Osteoblast (primary cell): Measurements from ENCODE around the gene BAZ1B. TPM values are rescaled to one million over a fixed set of nuclear protein-coding genes. Genes with fewer than 3 reads are reported as not detected.

Experiments
- DNase-seq: peaks from one replicate; pipeline ENCODE4 v3.0.0; 2011; ENCODE audit warnings: low spot score, mixed read lengths; ENCODE audit not compliant: insufficient read length; ENCODE audit errors: missing footprints
- H2AFZ ChIP-seq: 2 replicates; pipeline ENCODE4 v1.6.0; 2011; ENCODE audit warnings: mild to moderate bottlenecking, low read length
- H3K27ac ChIP-seq: 2 replicates; pipeline ENCODE4 v1.5.1; 2011; ENCODE audit warnings: mild to moderate bottlenecking, low read depth, low read length, moderate library complexity
- H3K27me3 ChIP-seq: 2 replicates; pipeline ENCODE4 v1.6.0; 2012; ENCODE audit warnings: mild to moderate bottlenecking, control low read depth, inconsistent platforms, low read length, moderate library complexity; ENCODE audit not compliant: insufficient read depth
- H3K36me3 ChIP-seq: 2 replicates; pipeline ENCODE4 v1.5.1; 2011; ENCODE audit warnings: mild to moderate bottlenecking, low read length, control low read depth, moderate library complexity; ENCODE audit not compliant: insufficient read depth
- H3K4me1 ChIP-seq: 2 replicates; pipeline ENCODE4 v1.5.1; 2011; ENCODE audit warnings: mild to moderate bottlenecking, low read length, control low read depth, moderate library complexity; ENCODE audit not compliant: insufficient read depth
- H3K4me2 ChIP-seq: 2 replicates; pipeline ENCODE4 v1.6.0; 2011; ENCODE audit warnings: mild to moderate bottlenecking, low read length; ENCODE audit not compliant: insufficient read depth
- H3K4me3 ChIP-seq: fragments of 200-600 bp; sonication (generic); 3 replicates; pipeline ENCODE4 v1.5.1; 2012; ENCODE audit warnings: mild to moderate bottlenecking, low read length, inconsistent platforms; ENCODE audit not compliant: insufficient read depth
- H3K79me2 ChIP-seq: 2 replicates; pipeline ENCODE4 v1.6.0; 2012; ENCODE audit warnings: mild to moderate bottlenecking, low read length, control low read depth, inconsistent platforms; ENCODE audit not compliant: insufficient read depth
- H3K9me3 ChIP-seq: 2 replicates; pipeline ENCODE4 v1.5.1; 2011; ENCODE audit warnings: low read depth, low read length, control low read depth
- H4K20me1 ChIP-seq: 2 replicates; pipeline ENCODE4 v1.6.0; 2012; ENCODE audit warnings: mild to moderate bottlenecking, low read length, control low read depth; ENCODE audit not compliant: insufficient read depth
- CTCF ChIP-seq: IDR thresholded peaks from 2 replicates; pipeline ENCODE4 v1.5.1; 2011; ENCODE audit warnings: mild to moderate bottlenecking, low read depth, low read length, moderate library complexity; ENCODE audit errors: extremely low read depth
- total RNA-seq: library from RNA; depleted of rRNA; stranded (reverse); fragments of >200 nt; gene quantifications from 2 replicates; pipeline ENCODE4 v1.2.3, GENCODE V29; 2012

BAZ1B gene
- total RNA-seq, 1 donor = 61.2 TPM

GRCh38 chr7:73451780-73452398 is 70.2 kb downstream of the BAZ1B start:
- Histone ChIP-seq H3K27ac (no peak overlapping the region), H3K4me1 (no peaks in the 10 kb centered on the region), H4K20me1 (peaks cover 9% of the 10 kb centered on the region), H3K9me3 (no peaks in the 10 kb centered on the region), H3K79me2 (peaks cover 25% of the 10 kb centered on the region), H3K27me3 (no peaks in the 10 kb centered on the region), H3K36me3 (peaks cover 71% of the 10 kb centered on the region), H3K4me2 (no peak overlapping the region), H2AFZ (no peak overlapping the region), H3K4me3 (no peak overlapping the region)
- TF ChIP-seq CTCF = peak; percentile 99
- DNase-seq = peak; percentile 84

GRCh38 chr7:73449422-73449821 is 72.7 kb downstream of the BAZ1B start:
- no peak overlapping the region for H2AFZ ChIP-seq
- H3K9me3 ChIP-seq = no peaks in the 10 kb centered on the region
- no peaks in the 10 kb centered on the region for H3K27me3 ChIP-seq
- H3K4me2 ChIP-seq = no peak overlapping the region
- H4K20me1 ChIP-seq = peaks cover 14% of the 10 kb centered on the region
- H3K27ac ChIP-seq = no peak overlapping the region
- H3K4me1 ChIP-seq = no peaks in the 10 kb centered on the region
- peaks cover 35% of the 10 kb centered on the region for H3K79me2 ChIP-seq
- peaks cover 71% of the 10 kb centered on the region for H3K36me3 ChIP-seq
- DNase-seq = no peak
- no peak for TF ChIP-seq CTCF
- no peak overlapping the region for H3K4me3 ChIP-seq

- H3K27me3 ChIP-seq = no peaks in the 10 kb centered on the region
- TF ChIP-seq CTCF = no peak
- no peak for DNase-seq
- H3K9me3 ChIP-seq = no peaks in the 10 kb centered on the region
- H3K4me1 ChIP-seq = no peaks in the 10 kb centered on the region
- H4K20me1 ChIP-seq = peaks cover 20% of the 10 kb centered on the region
- peaks cover 78% of the 10 kb centered on the region for H3K36me3 ChIP-seq
- no peak overlapping the region for H3K4me3 ChIP-seq
- peaks cover 35% of the 10 kb centered on the region for H3K79me2 ChIP-seq
- no peak overlapping the region for H2AFZ ChIP-seq
- no peak overlapping the region for H3K4me2 ChIP-seq
- H3K27ac ChIP-seq = no peak overlapping the region
Measured at GRCh38 chr7:73448609-73449008, 73.5 kb downstream of the BAZ1B start.

GRCh38 chr7:73447121-73447733 is 74.9 kb downstream of the BAZ1B start:
- no peak overlapping the region for H3K27ac ChIP-seq
- peaks cover 22% of the 10 kb centered on the region for H4K20me1 ChIP-seq
- H3K4me2 ChIP-seq = no peak overlapping the region
- H3K4me3 ChIP-seq = no peak overlapping the region
- no peaks in the 10 kb centered on the region for H3K4me1 ChIP-seq
- peaks cover 35% of the 10 kb centered on the region for H3K79me2 ChIP-seq
- H3K9me3 ChIP-seq = no peaks in the 10 kb centered on the region
- no peak for DNase-seq
- TF ChIP-seq CTCF = no peak
- no peak overlapping the region for H2AFZ ChIP-seq
- peaks cover 92% of the 10 kb centered on the region for H3K36me3 ChIP-seq
- H3K27me3 ChIP-seq = no peaks in the 10 kb centered on the region
